Daoy (cell line): ENCODE results near the gene FAIM2. TPM values are rescaled to one million over a fixed set of nuclear protein-coding genes. Genes with fewer than 3 reads are reported as not detected.

Source experiments
- DNase-seq: peaks from one replicate; pipeline ENCODE4 v3.0.0-alpha.2; 2015; ENCODE audit warnings: low read depth
- total RNA-seq: library from RNA; depleted of rRNA; stranded (reverse); fragments of >200 nt; shearing (Covaris generic); gene quantifications from 2 replicates; pipeline ENCODE4 v1.2.3, GENCODE V29; 2014

Gene FAIM2
- total RNA-seq, 1 experiment from 2014 or later = 0.34 TPM

DNA sequence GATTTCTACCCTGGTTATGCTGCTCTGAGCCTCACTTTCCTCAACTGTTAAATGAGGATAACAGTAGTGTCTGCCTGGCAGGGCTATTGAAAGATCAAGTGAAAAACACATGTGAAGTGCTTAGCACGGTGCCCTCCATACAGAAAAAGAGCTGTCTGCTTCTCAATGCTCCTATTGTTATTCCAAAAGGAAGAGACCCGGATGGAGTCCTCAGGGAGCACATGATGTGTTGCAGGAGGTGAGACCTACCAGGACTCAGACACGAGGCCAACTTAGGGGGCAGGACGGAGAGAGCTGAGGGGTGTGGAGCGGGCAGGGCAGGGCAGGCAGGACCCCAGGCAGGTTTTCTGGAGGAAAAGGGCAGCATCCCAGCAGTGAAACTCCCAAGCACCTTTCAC lies 8.9 kb downstream of the FAIM2 start:
- no peak for DNase-seq

DNA sequence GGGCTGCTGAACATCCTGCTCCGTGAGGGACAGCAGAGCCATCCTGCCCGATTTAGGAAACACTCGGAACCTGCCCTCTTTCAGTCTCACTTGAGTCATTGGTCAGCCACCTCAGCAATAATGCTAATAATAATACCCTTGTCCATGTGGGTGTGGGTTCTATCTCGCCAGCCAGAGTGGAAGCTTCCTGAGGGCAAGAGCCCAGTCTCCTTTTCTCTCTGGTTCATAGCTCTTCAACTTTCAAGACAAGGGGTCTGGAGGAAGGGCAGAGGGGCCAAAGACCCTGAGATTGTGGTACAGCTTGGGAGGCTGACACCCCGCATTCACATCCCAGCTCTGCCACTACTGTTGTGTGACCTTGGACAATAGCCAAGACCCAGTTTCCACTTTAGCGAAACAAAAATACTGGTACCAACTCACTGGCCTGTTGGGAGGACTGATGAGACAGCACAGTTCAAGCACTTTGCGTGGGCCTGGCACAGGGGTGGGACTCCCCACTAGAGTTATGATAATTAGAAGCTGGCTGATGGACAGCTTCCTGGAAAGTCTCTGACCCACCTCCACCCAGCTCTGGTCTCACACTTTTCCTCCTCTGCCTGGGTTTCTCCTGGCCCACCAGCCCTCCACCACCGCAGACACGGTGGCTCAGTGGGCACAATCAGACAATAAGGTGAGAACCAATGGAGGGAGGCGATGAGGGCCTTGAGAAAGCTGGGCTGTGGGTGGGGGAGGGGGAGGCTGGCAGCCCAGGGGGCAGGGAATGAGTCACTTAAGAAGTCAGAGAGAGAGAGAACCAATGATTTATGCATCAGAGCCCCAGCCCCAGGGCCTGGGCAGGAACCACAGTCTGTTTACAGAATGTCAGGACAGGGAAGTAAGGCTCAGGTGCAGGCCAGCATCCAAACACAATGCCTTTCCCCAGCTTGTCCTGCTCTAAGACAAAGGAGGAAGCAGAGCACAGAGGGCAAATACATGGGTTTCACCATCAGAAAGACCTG lies 9.6 kb downstream of the FAIM2 start:
- peak; percentile 79 for DNase-seq

DNA sequence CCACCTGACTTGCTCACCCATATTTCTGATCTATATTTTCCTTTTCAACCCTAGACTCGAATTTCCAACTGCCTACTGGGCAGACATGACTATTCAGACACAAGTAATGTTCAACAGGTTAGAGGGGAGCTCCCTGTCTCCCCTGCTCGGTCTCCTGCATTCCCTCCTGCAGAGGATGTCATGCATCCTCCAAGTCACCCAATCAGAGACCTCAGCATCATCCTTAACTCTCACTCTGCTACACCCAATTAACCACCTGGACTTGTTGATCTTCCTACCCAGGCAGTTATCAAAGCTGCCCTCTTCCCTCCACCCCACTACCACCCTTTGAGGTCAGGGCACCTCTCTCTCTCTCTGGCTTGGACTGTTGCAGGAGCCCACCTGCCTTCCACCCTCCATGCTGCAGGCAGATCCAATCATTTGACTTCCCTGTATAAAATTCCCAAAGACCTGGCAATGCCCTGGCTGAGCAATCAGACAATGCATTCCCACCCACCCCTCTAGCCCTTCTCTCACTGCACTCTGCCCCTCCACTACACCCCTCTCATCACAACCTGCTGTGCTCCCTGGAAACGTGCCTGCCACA lies 10.9 kb downstream of the FAIM2 start:
- DNase-seq = no peak

DNA sequence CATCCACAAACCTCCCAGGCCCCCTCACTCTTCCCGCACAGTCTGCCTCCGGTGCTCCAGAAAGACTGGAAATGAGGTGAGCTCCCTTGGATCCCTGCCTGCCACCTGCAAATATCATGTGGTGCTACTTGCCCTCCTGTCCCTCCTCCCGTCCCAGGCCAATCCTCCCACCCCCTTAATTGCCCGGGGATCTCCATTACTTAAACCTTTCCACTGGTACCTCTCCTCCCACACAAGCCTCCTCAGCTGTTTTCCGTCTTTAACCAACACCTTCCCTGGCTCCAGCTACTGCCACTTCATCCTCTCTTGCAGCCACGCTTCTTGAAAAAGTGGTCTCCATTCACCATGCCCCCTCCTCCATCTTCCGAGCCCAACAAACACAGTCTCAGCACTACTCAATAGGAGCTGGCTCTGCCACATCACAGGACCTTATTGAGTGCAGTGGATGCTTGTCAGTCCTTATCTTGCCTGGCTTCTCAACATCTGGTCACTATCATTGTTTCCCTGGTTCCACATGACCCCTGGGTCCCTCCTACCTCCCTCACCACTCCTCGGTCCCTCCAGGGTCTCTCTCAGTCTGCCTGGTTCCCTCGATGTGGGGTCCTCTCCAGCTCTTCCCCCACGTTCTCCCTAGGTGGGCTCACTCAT lies 11.5 kb downstream of the FAIM2 start:
- DNase-seq = no peak

DNA sequence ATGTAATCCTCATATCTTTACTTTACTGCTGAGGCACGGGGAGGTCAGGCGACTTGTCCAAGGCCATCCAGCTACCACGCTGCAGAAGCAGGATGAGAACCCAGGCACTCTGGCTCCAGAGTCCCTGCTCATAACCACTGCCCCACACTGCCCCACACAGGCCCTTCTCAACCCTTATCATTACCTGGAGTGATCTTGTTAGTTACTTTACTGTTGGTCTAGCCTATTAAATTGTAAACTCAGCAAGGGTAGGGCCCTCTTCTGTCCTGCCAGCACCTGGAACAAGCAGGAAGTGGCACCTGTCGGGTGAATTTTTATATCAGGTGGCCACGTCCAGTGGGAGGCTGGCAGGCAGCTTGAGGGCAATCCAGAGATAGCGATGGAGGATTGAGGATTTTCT lies 12.2 kb downstream of the FAIM2 start:
- DNase-seq = no peak

DNA sequence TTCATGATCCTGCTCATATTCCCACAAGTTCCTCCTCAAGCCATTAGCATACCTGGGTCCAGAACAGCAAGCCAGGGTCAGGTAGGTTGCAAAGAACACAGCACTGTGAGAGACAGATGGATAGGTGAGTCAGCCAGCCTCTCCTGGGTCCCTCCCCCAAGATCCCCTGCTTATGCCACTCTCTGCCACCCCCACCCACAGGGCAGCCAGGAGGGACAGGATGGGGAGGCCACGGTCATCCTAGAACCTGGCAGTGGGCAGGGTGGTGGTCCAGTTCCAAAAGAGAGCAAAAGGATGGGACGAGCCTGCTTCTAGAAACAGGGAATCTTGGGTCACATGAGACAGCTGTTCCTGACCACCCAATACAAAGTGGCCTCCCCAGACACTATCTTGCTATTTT lies 12.7 kb downstream of the FAIM2 start:
- no peak for DNase-seq

DNA sequence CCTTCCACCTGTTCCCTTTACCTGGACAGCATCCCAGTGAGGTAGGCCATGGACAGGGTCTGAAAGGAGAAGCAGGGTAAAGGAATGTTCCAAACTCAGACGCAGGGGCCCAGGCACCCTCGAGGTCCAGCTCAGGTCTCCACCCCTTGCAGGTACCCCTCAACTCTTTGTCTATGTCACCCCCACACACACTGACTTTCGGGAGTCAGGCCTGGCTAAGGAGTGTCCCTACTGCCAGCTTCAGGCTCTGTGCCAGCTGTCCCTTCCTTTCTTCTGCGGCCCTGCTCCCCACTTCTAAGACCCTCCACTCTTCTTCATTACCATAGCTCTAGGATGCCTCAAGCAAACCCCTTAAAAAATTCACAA lies 13.6 kb downstream of the FAIM2 start:
- no peak for DNase-seq

DNA sequence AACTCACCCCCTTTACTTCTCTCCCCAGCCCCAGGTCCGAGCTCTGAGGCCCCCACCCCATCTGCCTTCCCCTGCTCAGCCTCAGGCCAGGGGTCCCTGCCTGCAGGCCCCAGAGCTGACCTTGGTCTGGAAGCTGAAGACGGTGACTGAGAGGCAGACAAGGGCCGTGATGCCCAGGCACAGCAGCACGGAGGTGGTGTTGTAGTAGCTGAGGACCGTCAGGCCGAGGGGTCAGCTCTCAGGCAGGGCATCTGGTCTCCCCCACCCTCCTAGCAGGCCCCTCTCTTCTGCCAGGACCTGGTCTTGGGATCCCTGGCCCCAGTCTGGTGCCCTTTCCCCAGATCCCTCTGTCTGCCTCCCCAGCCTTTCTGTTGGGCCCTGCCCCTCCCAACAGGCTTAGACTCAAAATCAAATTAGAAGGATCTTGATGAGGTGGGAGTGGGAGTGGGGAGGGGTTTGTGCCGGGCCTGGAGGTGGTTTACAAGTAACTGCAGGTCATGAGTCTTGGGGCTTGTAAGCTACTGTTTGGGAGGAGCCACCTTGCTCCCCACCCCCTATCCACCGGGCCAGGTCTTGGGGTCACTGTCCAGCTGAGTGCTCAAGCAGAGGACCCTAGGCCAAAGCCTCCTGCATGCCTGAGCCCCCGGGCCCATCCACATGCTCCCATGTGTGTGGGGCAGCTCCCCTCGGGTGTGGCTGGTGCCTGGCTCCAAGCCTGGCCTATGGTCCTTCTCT lies 14.2 kb downstream of the FAIM2 start:
- DNase-seq = no peak

DNA sequence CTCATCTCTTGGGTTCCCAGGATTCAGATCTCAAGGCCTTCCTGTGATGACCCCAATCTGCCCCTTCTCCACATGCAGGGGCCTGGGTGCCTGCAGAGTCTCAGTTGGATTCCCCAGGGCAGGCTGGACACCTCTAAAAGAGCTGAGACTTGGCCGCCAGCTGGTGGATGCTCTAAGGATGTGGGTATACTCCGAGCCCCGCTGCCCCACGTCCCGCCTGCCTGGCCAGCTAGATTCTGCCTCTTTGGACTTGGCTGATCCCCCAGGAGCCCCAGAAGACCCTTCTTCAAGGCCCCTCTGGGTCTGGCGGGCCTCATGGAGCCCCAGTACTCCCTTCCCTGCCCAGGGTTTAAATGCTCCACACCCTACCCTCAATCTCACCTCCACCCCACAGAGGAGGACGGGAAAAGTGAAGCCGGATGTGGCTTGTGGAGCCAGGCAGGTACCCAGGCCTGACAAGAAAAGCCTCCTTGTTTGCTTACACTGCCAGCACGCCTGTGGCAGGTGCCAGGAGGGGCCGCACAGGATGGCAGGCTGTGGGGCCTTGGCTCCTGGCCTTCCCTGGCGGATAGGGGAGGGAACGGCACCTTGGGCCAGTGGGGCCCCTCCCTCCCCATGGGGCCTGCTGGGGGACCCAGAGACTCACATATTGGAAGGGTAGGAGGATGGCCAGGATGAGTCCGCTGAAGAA lies 15.1 kb downstream of the FAIM2 start:
- DNase-seq = no peak

DNA sequence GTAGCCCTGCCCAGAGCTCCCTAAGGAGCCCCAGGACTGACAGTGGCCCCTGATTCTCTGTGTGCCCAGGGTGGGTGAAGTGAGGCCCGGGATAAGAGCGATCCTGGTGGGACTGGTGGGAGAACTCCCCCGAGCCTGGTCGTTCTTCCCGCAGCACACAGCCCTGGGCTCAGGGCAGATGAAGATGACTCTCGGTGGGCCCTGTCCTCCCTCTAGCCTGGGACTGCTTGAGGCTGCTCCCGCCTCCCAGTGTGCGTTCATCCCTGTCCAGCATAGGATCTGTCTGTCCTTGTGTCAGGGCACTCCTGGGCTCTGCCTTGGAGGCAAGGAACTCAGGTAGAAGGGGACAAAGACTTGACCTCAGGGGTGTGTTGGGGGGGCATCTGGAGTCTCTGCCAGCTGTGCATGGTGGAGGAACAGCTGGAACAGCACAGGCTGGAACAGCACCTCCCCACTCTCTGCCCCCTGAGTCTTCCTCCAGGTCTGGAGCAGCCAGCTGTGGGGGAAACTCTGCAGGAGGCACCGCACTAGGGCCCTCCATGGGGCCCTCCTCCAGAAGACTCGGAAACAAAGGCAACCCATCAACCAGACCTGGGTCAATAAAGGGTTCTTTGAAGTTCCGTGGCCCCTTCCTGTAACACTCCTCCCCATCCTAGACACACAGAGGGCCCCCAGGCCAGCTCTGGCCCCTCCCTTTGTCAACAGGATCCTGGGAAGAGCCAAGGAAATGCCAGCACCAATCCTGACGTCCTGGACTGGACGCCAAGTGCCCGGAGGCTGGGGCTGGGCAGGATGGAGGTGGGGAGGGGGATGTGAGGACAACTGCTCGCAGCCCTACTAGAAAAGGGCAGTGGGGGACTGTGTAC lies 15.9 kb downstream of the FAIM2 start:
- no peak for DNase-seq

DNA sequence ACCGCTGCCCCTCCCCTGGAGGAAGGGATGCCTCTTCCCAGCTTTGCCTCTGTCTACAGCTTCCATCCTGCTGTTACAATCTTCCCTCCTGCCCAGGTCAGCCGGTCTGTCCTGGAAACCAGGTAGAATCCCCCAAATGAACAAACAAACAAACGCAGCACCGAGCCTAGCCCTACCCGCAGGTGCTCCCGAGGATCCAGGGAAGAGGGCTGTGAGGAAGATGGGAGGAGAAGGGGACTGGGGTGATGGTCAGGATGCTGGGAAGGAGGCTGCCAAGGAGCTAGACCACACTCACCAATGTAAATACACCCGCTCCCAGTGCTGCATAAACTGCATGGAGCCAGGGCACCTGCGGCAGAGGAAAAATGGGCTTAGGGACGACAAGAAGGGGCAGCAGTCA lies 16.6 kb downstream of the FAIM2 start:
- no peak for DNase-seq

DNA sequence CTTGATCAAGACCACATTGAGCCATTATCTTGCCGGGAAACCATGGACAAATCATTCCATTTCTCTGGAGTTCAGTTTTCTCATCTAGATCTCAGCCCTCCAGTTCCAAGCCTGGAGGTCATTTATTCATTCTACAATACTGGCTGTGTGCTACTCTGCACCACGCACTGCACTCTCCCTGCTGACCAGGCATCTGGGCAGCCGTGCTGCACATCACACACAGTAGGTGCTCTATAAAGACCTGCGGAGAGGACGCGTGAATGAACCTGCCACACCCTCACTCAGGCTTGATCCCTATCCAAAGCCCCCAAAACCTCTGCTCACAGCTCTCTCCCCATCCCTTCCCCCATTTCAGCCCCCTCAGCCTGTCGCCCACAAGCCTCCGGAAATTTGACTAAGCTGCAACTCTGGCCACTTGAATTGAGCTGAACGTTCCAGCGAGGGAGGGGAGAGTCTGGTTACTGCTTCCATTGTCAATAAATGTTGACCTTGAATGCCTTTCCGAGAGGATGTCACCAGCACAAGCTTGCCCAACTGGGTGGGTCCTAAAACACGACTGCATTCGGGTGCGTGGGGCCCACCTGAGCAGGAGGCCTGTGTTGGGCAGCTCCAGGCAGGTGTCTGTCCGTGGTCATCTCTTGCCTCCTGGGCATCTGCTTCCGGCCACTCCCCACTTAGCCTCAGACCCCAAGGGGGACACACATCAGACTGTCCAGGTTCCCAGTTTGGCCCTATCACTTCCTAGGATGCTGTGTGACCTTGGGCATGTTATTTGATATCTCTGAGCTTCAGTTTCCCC lies 17.8 kb downstream of the FAIM2 start:
- no peak for DNase-seq

DNA sequence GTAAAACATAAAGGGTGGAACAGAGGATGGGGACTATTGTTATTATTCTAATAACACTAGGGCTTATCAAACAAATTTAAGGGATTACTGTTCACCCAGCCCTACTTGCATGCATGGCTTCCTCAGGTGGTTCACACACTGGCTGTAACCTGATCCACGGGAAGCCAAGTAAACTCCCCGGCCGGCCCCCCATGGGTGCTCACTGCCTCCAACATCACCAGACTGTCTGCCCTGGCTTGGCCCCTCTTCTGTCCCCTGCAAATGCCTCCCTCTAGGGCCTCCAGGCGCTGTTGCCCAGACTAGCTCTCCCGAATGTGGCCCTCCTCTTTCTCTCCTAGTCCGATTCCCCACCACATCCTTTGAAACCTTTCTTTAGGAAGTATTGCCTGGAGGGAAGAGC lies 18.6 kb downstream of the FAIM2 start:
- DNase-seq = no peak

DNA sequence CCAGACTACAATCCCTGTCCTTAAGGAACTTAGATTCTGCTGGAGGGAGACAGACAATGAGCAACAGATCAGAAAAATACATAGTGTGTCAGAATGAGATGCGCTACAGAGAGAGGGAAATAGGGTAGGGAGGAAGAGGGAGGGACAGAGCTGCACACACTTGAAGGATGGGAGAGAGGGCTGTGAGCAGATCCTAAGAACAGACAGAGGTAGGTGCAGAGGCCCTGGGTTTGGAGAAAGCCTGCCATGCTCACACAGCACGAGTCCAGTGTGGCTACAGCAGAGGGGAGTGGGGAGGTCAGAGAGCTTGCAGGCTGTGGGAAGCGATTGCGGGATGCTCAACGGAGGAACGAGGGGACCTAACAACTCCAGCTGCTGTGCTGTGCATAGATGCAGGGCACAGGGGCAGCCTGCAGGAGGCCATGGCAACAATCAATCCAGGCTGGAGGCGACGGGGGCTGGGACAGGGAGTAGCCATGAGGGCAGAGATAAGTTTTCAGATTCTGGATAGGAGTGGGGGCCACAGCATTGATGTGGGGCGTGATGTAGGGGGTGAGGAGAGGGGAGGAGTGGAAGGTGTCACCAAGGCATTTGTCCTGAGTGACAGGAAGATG lies 20.7 kb downstream of the FAIM2 start:
- DNase-seq = no peak

DNA sequence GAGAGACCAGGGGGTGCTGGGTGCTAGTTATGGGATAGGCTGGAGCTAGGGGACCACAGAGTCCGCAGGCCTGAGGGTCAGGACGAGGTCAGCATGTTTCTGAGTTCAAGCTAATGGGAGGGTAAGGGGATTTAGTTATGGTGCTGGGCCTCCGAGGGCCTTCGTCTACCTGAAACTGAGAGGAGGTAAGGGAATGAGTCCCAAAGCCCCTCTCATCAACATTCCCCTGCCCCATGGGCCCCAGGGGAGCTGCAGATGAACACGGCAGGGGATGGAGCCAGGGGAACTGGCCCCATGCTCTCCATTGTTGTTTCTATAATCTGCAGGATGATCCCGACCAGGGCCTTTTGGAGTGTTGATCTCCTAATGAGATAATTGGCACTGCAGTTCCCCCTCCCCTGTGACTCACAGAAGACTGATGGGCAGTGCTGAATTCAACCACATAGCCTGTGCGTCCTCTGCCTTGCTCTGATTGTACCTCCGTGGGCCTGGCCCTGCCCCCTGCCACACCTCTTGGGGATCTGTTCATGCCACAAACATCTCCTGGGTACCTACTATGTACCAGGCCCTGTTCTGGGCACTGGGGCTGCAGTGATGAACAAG lies 21.4 kb downstream of the FAIM2 start:
- DNase-seq = no peak

DNA sequence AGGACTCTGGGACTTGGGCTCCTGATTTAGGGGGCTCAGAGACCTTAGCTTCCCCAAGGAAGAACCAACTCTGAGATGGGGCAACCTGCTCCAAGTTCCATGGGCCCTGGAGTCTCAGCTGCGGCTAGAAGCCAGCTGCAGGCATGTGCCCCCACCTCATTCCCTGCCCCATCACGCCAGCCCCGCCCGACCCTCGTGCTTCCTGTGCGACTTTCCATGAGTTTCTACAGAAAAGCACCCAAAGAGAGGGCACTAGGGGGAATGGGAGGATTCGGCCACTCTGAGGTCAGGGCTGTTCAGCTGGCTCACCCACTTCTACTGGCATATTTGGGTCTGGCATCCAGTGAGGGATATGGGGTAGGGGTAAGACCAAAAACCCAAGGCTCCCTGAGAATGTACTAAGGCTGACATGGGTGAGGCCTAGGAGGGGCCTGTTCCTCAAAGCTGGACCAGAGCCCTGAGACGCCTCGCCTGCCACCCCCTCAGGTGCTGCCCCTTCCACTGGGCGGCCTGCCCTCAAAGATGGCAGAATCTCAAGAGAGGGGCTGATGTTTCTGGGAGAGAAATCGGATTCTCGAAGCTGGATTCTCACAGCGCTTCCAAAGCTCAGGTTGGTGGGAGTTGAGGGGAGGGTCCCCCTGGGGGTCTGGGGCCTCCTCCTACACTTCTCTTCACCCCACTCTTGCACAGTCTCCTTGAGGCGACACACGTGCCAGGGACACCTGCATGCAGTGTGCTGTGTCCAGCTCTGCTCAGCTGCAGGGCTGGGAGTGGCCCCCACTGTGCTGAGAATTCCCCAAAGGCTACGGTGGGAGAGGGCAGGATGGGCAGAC lies 22.1 kb downstream of the FAIM2 start:
- no peak for DNase-seq

DNA sequence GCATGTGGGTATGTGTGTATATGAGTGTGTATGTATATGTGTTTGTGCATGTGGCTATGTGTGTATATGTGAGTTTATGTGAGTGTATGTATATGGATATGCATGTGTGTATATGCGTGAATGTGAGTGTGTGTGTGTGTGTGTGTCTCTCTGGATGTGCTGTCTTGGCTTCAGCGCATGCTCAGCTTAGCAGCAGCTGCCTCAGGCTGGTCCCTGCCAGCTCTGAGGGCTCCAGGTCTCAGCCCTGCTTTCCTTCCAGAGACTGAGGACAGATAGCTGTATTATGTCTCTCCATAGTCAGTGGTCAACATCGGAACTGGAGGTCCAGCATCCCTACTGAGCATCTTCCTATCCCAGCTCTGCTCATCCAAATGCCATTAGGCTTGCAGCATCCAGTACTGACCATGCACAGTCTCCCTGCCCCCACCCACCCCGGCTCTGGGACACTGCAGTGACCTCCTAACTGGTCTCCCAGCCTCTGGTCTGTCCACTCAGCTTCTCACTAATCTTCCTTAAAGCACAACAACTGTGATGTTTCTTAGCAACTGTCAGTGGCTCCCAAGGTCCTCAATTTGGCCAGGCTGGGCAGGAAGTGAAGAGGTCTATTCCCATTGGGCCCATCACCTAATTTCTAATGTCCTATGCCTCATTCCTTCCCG lies 22.8 kb downstream of the FAIM2 start:
- DNase-seq = no peak
